Progenitor cell of endocrine pancreas (in vitro differentiated cells): ENCODE data around the gene LHX3. TPM values are rescaled to one million over a fixed set of nuclear protein-coding genes. Genes with fewer than 3 reads are reported as not detected.

ENCODE experiments used
- DNase-seq: peaks from one replicate; pipeline ENCODE4 v3.0.0; 2021; ENCODE audit warnings: low spot score; ENCODE audit not compliant: unreplicated experiment
- H3K27ac Mint-ChIP-seq: 2 replicates; pipeline ENCODE4 v1.8.0; 2021; ENCODE audit warnings: mild to moderate bottlenecking, moderate library complexity, mixed read lengths
- H3K27me3 Mint-ChIP-seq: 2 replicates; pipeline ENCODE4 v1.8.0; 2021; ENCODE audit warnings: mixed read lengths
- H3K36me3 Mint-ChIP-seq: 2 replicates; pipeline ENCODE4 v1.8.0; 2022; ENCODE audit warnings: mixed read lengths; ENCODE audit not compliant: insufficient read depth
- H3K4me1 Mint-ChIP-seq: 2 replicates; pipeline ENCODE4 v1.8.0; 2021; ENCODE audit warnings: low read depth, mixed read lengths
- H3K4me3 Mint-ChIP-seq: 2 replicates; pipeline ENCODE4 v1.8.0; 2021; ENCODE audit warnings: low read depth, mild to moderate bottlenecking, moderate library complexity, mixed read lengths
- H3K9me3 Mint-ChIP-seq: 2 replicates; pipeline ENCODE4 v1.8.0; 2021; ENCODE audit warnings: low read depth, mixed read lengths
- total RNA-seq: library from RNA; stranded (reverse); gene quantifications from 2 replicates; pipeline ENCODE4 v1.2.1, GENCODE V29; 2021
- TF ChIP-seq, protein P1 (sequence below): fragments of 200-600 bp; sonication (generic); IDR thresholded peaks from one replicate; pipeline ENCODE4 v1.5.0; 2021; ENCODE audit warnings: antibody characterized with exemption, mild to moderate bottlenecking; ENCODE audit not compliant: unreplicated experiment

LHX3 gene
- total RNA-seq, 1 donor from 2014 or later: not detected

- H3K27me3 Mint-ChIP-seq: peaks cover 6% of the 10 kb centered on the region
- no peaks in the 10 kb centered on the region for H3K9me3 Mint-ChIP-seq
- peaks cover 19% of the 10 kb centered on the region for H3K4me1 Mint-ChIP-seq
- H3K4me3 Mint-ChIP-seq: no peak overlapping the region
- no peak overlapping the region for H3K27ac Mint-ChIP-seq
- TF ChIP-seq, protein P1, sequence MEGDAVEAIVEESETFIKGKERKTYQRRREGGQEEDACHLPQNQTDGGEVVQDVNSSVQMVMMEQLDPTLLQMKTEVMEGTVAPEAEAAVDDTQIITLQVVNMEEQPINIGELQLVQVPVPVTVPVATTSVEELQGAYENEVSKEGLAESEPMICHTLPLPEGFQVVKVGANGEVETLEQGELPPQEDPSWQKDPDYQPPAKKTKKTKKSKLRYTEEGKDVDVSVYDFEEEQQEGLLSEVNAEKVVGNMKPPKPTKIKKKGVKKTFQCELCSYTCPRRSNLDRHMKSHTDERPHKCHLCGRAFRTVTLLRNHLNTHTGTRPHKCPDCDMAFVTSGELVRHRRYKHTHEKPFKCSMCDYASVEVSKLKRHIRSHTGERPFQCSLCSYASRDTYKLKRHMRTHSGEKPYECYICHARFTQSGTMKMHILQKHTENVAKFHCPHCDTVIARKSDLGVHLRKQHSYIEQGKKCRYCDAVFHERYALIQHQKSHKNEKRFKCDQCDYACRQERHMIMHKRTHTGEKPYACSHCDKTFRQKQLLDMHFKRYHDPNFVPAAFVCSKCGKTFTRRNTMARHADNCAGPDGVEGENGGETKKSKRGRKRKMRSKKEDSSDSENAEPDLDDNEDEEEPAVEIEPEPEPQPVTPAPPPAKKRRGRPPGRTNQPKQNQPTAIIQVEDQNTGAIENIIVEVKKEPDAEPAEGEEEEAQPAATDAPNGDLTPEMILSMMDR: no peak
- no peak for DNase-seq
- no peaks in the 10 kb centered on the region for H3K36me3 Mint-ChIP-seq
These were observed 50.0 kb downstream of the LHX3 start for GRCh38 chr9:136154943-136155342.

GRCh38 chr9:136153381-136154065, 51.4 kb downstream of the LHX3 start:
- H3K4me1 Mint-ChIP-seq: peaks cover 9% of the 10 kb centered on the region
- H3K4me3 Mint-ChIP-seq: no peak overlapping the region
- H3K27me3 Mint-ChIP-seq: peaks cover 6% of the 10 kb centered on the region
- no peaks in the 10 kb centered on the region for H3K9me3 Mint-ChIP-seq
- H3K36me3 Mint-ChIP-seq: no peaks in the 10 kb centered on the region
- no peak overlapping the region for H3K27ac Mint-ChIP-seq
- TF ChIP-seq, protein P1: no peak
- DNase-seq: no peak

DNA sequence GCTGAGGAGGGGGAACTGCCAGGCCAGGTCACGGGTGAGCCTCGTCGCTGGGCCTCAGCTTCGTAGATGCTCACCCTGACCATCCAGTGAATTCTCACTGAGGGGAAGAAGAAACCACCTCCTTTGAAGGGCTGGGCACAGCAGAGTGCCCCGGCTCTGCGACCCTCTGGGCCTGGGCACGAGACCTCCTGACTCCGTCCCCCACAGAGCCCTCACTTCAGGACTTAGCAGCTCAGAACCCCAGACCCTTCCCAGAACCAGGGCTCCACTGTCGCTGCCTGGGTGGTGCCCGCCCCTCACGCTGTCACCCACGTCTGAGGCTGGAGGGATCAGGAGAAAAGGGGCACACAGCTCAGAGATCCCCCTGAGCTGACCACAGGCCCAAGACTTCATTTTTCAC, 52.0 kb downstream of the LHX3 start:
- DNase-seq: no peak
- TF ChIP-seq, protein P1: no peak
- no peak overlapping the region for H3K4me3 Mint-ChIP-seq
- peaks cover 6% of the 10 kb centered on the region for H3K27me3 Mint-ChIP-seq
- H3K9me3 Mint-ChIP-seq: no peaks in the 10 kb centered on the region
- no peak overlapping the region for H3K27ac Mint-ChIP-seq
- peaks cover 9% of the 10 kb centered on the region for H3K4me1 Mint-ChIP-seq
- H3K36me3 Mint-ChIP-seq: no peaks in the 10 kb centered on the region

DNA sequence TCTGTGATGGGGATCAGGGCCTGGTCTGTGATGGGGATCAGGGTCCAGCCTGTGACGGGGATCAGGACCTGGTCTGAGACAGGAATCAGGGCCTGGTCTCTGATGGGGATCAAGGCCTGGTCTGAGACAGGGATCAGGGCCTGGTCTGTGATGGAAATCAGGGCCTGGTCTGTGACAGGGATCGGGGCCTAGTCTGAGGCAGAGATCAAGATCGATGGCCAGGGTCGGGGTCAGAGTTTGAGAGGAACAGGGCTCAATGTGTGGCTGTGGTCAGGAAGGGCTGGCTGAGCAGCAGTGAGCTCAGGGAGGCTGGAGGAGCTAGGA, 52.4 kb downstream of the LHX3 start:
- H3K36me3 Mint-ChIP-seq: no peaks in the 10 kb centered on the region
- peaks cover 7% of the 10 kb centered on the region for H3K4me1 Mint-ChIP-seq
- no peak overlapping the region for H3K27ac Mint-ChIP-seq
- no peak for DNase-seq
- TF ChIP-seq, protein P1: no peak
- no peak overlapping the region for H3K4me3 Mint-ChIP-seq
- H3K27me3 Mint-ChIP-seq: peaks cover 6% of the 10 kb centered on the region
- no peaks in the 10 kb centered on the region for H3K9me3 Mint-ChIP-seq

DNA sequence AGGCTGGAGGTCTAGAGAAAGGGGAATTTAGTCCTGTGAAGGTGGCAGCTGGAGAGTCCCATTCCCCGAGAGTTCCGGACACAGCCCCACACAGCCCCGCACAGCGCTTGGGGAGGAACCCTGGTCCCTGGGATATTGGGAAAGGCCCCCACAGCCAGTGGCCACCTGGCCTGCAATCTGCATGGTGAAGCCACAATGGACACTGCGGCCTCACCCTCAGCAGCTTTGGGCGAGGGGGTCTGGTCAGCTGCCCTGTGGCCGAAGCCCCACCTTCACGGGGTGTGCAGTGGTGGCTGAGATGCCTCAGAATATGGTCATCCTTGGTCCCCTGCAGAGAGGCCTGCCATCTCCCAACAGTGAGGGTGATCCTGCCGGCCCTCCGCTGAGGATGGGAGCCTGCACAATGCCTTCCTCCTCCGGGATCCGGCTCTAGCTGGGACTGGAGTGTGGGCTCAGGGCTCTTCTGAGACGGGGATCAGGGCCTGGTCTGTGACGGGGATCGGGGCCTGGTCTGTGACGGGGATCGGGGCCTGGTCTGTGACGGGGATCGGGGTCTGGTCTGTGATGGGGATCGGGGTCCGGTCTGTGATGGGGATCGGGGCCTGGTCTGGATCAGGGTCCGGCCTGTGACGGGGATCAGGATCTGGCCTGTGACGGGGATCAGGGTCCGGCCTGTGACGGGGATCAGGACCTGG, 52.9 kb downstream of the LHX3 start:
- TF ChIP-seq, protein P1: no peak
- no peak for DNase-seq
- Mint-ChIP-seq H3K27me3 (peaks cover 6% of the 10 kb centered on the region), H3K4me1 (peaks cover 5% of the 10 kb centered on the region), H3K27ac (no peak overlapping the region), H3K9me3 (no peaks in the 10 kb centered on the region), H3K4me3 (no peak overlapping the region), H3K36me3 (no peaks in the 10 kb centered on the region)
